IMR-90 (cell line): ENCODE data around the gene PRM2. TPM values are rescaled to one million over a fixed set of nuclear protein-coding genes. Genes with fewer than 3 reads are reported as not detected.

Experiments used
- ATAC-seq: fragments of 200-7000 bp; cut with Tn5 transposase; 2 replicates; pipeline ENCODE4 v1.9.1; 2020; ENCODE audit warnings: low read depth, mild to moderate bottlenecking, moderate library complexity
- BruUV-seq: library from RNA; stranded (reverse); fragments of 400-500 nt; replicated peaks from 2 replicates; lab custom pipeline; 2021; lab: Mats Ljungman, UMichigan
- CTCF ChIA-PET: fragments of 300-600 bp; formaldehyde crosslinking; extraction: SDS; loops from one replicate; lab custom pipeline; 2021; ENCODE audit warnings: antibody characterized with exemption; lab: Yijun Ruan, JAX
- POLR2A ChIA-PET: fragments of 300-600 bp; sonication (Branson Sonifier 250); formaldehyde crosslinking; loops from one replicate; lab custom pipeline; 2022; ENCODE audit warnings: antibody characterized with exemption; ENCODE audit not compliant: unreplicated experiment; lab: Charles Lee
- DNase-seq: peaks from one replicate; pipeline ENCODE4 v3.0.0; 2013
- H2AFZ ChIP-seq: replicated peaks from 2 replicates; pipeline ENCODE3; 2013; ENCODE audit warnings: low read length, mild to moderate bottlenecking; ENCODE audit not compliant: poor library complexity
- H2AK5ac ChIP-seq: 2 replicates; pipeline ENCODE4 v1.6.1; 2013; ENCODE audit warnings: low read depth, low read length, inconsistent platforms
- H2AK9ac ChIP-seq: replicated peaks from 2 replicates; pipeline ENCODE3; 2013; ENCODE audit warnings: mild to moderate bottlenecking, low read depth, low read length, moderate library complexity; ENCODE audit not compliant: poor library complexity
- H2BK120ac ChIP-seq: 2 replicates; pipeline ENCODE4 v1.6.1; 2013; ENCODE audit warnings: low read depth, low read length, inconsistent platforms
- H2BK15ac ChIP-seq: 3 replicates; pipeline ENCODE4 v1.6.1; 2013; ENCODE audit warnings: low read depth, low read length, inconsistent platforms
- H2BK20ac ChIP-seq: 2 replicates; pipeline ENCODE4 v1.6.1; 2013; ENCODE audit warnings: low read depth, mild to moderate bottlenecking, inconsistent platforms, low read length, moderate library complexity
- H2BK5ac ChIP-seq: 2 replicates; pipeline ENCODE4 v1.6.1; 2013; ENCODE audit warnings: mild to moderate bottlenecking, low read depth, low read length, inconsistent platforms; ENCODE audit not compliant: poor library complexity, severe bottlenecking
- H3K14ac ChIP-seq: replicated peaks from 2 replicates; pipeline ENCODE4 v1.6.1; 2013; ENCODE audit warnings: low read depth, low read length, inconsistent platforms
- H3K18ac ChIP-seq: 2 replicates; pipeline ENCODE4 v1.6.1; 2013; ENCODE audit warnings: low read depth, low read length, control low read depth
- H3K23ac ChIP-seq: 2 replicates; pipeline ENCODE4 v1.6.1; 2013; ENCODE audit warnings: low read depth, low read length, inconsistent platforms
- H3K27ac ChIP-seq: 2 replicates; pipeline ENCODE4 v1.5.1; 2013; ENCODE audit warnings: mild to moderate bottlenecking, control low read depth, low read length; ENCODE audit not compliant: insufficient read depth
- H3K27me3 ChIP-seq: 2 replicates; pipeline ENCODE4 v1.6.1; 2013; ENCODE audit warnings: low read length; ENCODE audit not compliant: control insufficient read depth, insufficient read depth
- H3K36me3 ChIP-seq: 2 replicates; pipeline ENCODE4 v1.6.1; 2013; ENCODE audit warnings: low read length, mixed read lengths; ENCODE audit not compliant: control insufficient read depth, insufficient read depth
- H3K4ac ChIP-seq: 2 replicates; pipeline ENCODE4 v1.6.1; 2013; ENCODE audit warnings: low read depth, low read length, inconsistent platforms
- H3K4me1 ChIP-seq: 2 replicates; pipeline ENCODE4 v1.6.1; 2013; ENCODE audit warnings: low read length, mixed read lengths; ENCODE audit not compliant: control insufficient read depth, insufficient read depth
- H3K4me2 ChIP-seq: 2 replicates; pipeline ENCODE4 v1.6.1; 2013; ENCODE audit warnings: low read depth, mild to moderate bottlenecking, control low read depth, low read length, moderate library complexity
- H3K4me3 ChIP-seq: 2 replicates; pipeline ENCODE4 v1.5.1; 2013; ENCODE audit warnings: low read depth, mild to moderate bottlenecking, control low read depth, low read length, moderate library complexity; ENCODE audit not compliant: insufficient read depth
- H3K56ac ChIP-seq: 2 replicates; pipeline ENCODE4 v1.6.1; 2013; ENCODE audit warnings: low read length, inconsistent platforms; ENCODE audit not compliant: insufficient read depth; ENCODE audit errors: extremely low read depth
- H3K79me1 ChIP-seq, 2 experiments: 2 replicates each; pipeline ENCODE4 v1.6.1; 2013; ENCODE audit warnings: low read length in 2 of 2, inconsistent platforms in 1 of 2, low read depth in 1 of 2
- H3K9ac ChIP-seq: 2 replicates; pipeline ENCODE4 v1.6.1; 2013; ENCODE audit warnings: low read depth, low read length, control low read depth
- H3K9me1 ChIP-seq: 2 replicates; pipeline ENCODE4 v1.6.1; 2013; ENCODE audit warnings: low read length, inconsistent platforms; ENCODE audit not compliant: insufficient read depth
- H3K9me3 ChIP-seq: 2 replicates; pipeline ENCODE4 v1.6.1; 2013; ENCODE audit warnings: low read length; ENCODE audit not compliant: control insufficient read depth, insufficient read depth
- H4K20me1 ChIP-seq: 2 replicates; pipeline ENCODE4 v1.6.1; 2013; ENCODE audit warnings: low read length, inconsistent platforms; ENCODE audit not compliant: insufficient read depth
- H4K5ac ChIP-seq: 2 replicates; pipeline ENCODE4 v1.6.1; 2013; ENCODE audit warnings: mild to moderate bottlenecking, low read depth, low read length, control low read depth
- H4K8ac ChIP-seq, 2 experiments: 2 replicates each; pipeline ENCODE4 v1.6.1; 2013; ENCODE audit warnings: low read depth in 2 of 2, low read length in 2 of 2, control low read depth in 1 of 2, inconsistent platforms in 1 of 2
- H4K91ac ChIP-seq: 2 replicates; pipeline ENCODE4 v1.6.1; 2013; ENCODE audit warnings: low read depth, low read length, inconsistent platforms; ENCODE audit not compliant: insufficient read depth
- BHLHE40 ChIP-seq: fragments of 150-350 bp; IDR thresholded peaks from 2 replicates; pipeline ENCODE4 v1.6.1; 2016; ENCODE audit warnings: mild to moderate bottlenecking, low read depth, low read length
- CTCF ChIP-seq: conservative IDR thresholded peaks from 2 replicates; pipeline ENCODE4 v1.5.1; 2012; ENCODE audit warnings: mild to moderate bottlenecking, low read depth, low read length, improper control_type of control experiment
- ELK1 ChIP-seq: fragments of 150-350 bp; IDR thresholded peaks from 2 replicates; pipeline ENCODE4 v1.6.1; 2016; ENCODE audit warnings: low read depth, mild to moderate bottlenecking, low read length, moderate library complexity, borderline replicate concordance
- FOS ChIP-seq: fragments of 150-350 bp; IDR thresholded peaks from 2 replicates; pipeline ENCODE4 v1.6.1; 2016; ENCODE audit warnings: low read depth, low read length
- MAFK ChIP-seq: IDR thresholded peaks from 2 replicates; pipeline ENCODE4 v1.6.1; 2012; ENCODE audit warnings: low read depth, low read length, improper control_type of control experiment
- MXI1 ChIP-seq: IDR thresholded peaks from 2 replicates; pipeline ENCODE4 v1.6.1; 2012; ENCODE audit warnings: low read depth, mild to moderate bottlenecking, low read length, moderate library complexity, borderline replicate concordance
- RCOR1 ChIP-seq: IDR thresholded peaks from 2 replicates; pipeline ENCODE4 v1.6.1; 2012; ENCODE audit warnings: mild to moderate bottlenecking, low read length, improper control_type of control experiment; ENCODE audit not compliant: insufficient replicate concordance
- SMC3 ChIP-seq: fragments of 150-350 bp; IDR thresholded peaks from 2 replicates; pipeline ENCODE4 v1.6.1; 2016; ENCODE audit warnings: low read depth, mild to moderate bottlenecking, antibody characterized with exemption, low read length, moderate library complexity
- USF2 ChIP-seq: fragments of 150-350 bp; IDR thresholded peaks from 2 replicates; pipeline ENCODE4 v1.6.1; 2017; ENCODE audit warnings: mild to moderate bottlenecking, antibody characterized with exemption, low read length, low read depth
- WGBS, 2 experiments: methylation state at CpG; one replicate each; pipeline versions ENCODE4 v1.1.5 to v1.1.7; 2013; ENCODE audit warnings: missing lambda C conversion rate in 2 of 2; ENCODE audit not compliant: insufficient read length in 1 of 2; ENCODE audit errors: extremely low coverage in 2 of 2; 5-methylcytosine and 5-hydroxymethylcytosine counted together
- dilution Hi-C: fragments of 300-500 bp; cut with HindIII; formaldehyde crosslinking; loops from one replicate; pipeline ENCODE4 v1.14.3; 2018; ENCODE audit warnings: low sequenced_read_pairs; ENCODE audit not compliant: unreplicated experiment
- in situ Hi-C: fragments of 300-500 bp; cut with MboI; formaldehyde crosslinking; loops from 3 replicates; pipeline ENCODE4 v1.14.3; 2019; ENCODE audit warnings: low sequenced_read_pairs, inconsistent platforms, mixed read lengths
- intact Hi-C: fragments of 100-400 bp; cut with micrococcal nuclease; formaldehyde crosslinking; loops from 2 replicates; pipeline ENCODE4 v1.10.0; 2022
- polyA plus RNA-seq, 3 experiments: library from polyadenylated mRNA; depleted of rRNA; stranded (reverse); fragments of >200 nt; gene quantifications; 2 replicates each; pipeline ENCODE4 v1.2.3, GENCODE V29; 2012; ENCODE audit warnings: low replicate concordance in 1 of 3
- total RNA-seq: library from RNA; depleted of rRNA; stranded (reverse); fragments of >200 nt; gene quantifications from 2 replicates; pipeline ENCODE4 v1.2.3, GENCODE V29; 2012

Gene PRM2
- total and polyA plus RNA-seq, 2 of the 4 experiments (the other 2 are of a cell fraction): not detected

- Histone ChIP-seq H3K14ac (no peak overlapping the region), H3K4me3 (no peak overlapping the region), H3K27ac (peak overlapping the region; percentile 22; the same call in 1 of the 2 replicates), H3K9ac (no peak overlapping the region), H4K20me1 (peaks cover 49% of the 10 kb centered on the region), H4K91ac (no peak overlapping the region), H3K36me3 (peaks cover 30% of the 10 kb centered on the region), H2BK15ac (no peak overlapping the region), H3K79me1 (peaks cover 14 to 34% of the 10 kb centered on the region in 2 experiments; a peak in 3 of 4 replicates), H2AFZ (no peak overlapping the region), H2BK5ac (no peak overlapping the region), H2AK9ac (no peak overlapping the region), H3K4me2 (no peak overlapping the region), H4K8ac (peak overlapping the region in 1 of 2 experiments; percentile 33; a peak in 1 of 4 replicates), H2BK20ac (no peak overlapping the region), H3K27me3 (no peaks in the 10 kb centered on the region), H4K5ac (no peak overlapping the region), H2AK5ac (no peak overlapping the region), H3K4me1 (peaks cover 11% of the 10 kb centered on the region), H3K9me1 (peaks cover 9% of the 10 kb centered on the region; the same call in 1 of the 2 replicates), H3K4ac (no peak overlapping the region), H3K23ac (no peak overlapping the region), H3K9me3 (no peaks in the 10 kb centered on the region), H3K56ac (no peak overlapping the region), H2BK120ac (no peak overlapping the region), H3K18ac (no peak overlapping the region)
- POLR2A ChIA-PET: no interaction called here
- BruUV-seq: no TSS peak
- intact Hi-C loops: loop anchor here (5.0 to 10.0 kb wide), 3 partner anchors 115 to 218 kb away; no protein-coding TSS in a partner anchor
- ATAC-seq: peak; percentile 19
- dilution Hi-C loops: no loop called here
- CTCF ChIA-PET: no interaction called here
- no peak for TF ChIP-seq SMC3
- no peak for TF ChIP-seq FOS
- no peak for TF ChIP-seq MAFK
- TF ChIP-seq CTCF: no peak
- TF ChIP-seq BHLHE40: no peak
- TF ChIP-seq MXI1: no peak
- 0 out of 2 replicates have a peak, but pooled peaks have one; percentile 29 for TF ChIP-seq USF2
- TF ChIP-seq ELK1: no peak
- no peak for TF ChIP-seq RCOR1
- in situ Hi-C loops: loop anchor here (5.0 kb wide), 2 partner anchors 148 to 283 kb away; no protein-coding TSS in a partner anchor
- DNase-seq: peak; percentile 78
- WGBS, 2 experiments: 57% methylated on average over 9 of the region's 16 CpGs; no CpG with 5 or more reads in 1 of the 2 experiments
Observed at GRCh38 chr16:11250091-11250785, 26.0 kb downstream of the PRM2 start.
